H9 (cell line): ENCODE data around the gene TIMM8B. TPM values are rescaled to one million over a fixed set of nuclear protein-coding genes. Genes with fewer than 3 reads are reported as not detected.

Source experiments
- DNase-seq: peaks from one replicate; pipeline ENCODE4 v3.0.0-alpha.2; 2017
- H2AFZ ChIP-seq: one replicate; pipeline ENCODE4 v1.6.1; 2013; ENCODE audit warnings: mild to moderate bottlenecking, low read length, control low read depth, moderate library complexity
- H2AK5ac ChIP-seq: 2 replicates; pipeline ENCODE4 v1.6.1; 2013; ENCODE audit warnings: low read length, control low read depth, mixed read lengths; ENCODE audit not compliant: insufficient read length
- H2BK120ac ChIP-seq: one replicate; pipeline ENCODE4 v1.6.1; 2013; ENCODE audit warnings: low read depth, mild to moderate bottlenecking, low read length, control low read depth, inconsistent platforms; ENCODE audit not compliant: poor library complexity, severe bottlenecking
- H2BK12ac ChIP-seq: 2 replicates; pipeline ENCODE4 v1.6.1; 2013; ENCODE audit warnings: low read length, control low read depth, mixed read lengths, low read depth; ENCODE audit not compliant: insufficient read length
- H2BK15ac ChIP-seq: 2 replicates; pipeline ENCODE4 v1.6.1; 2013; ENCODE audit warnings: low read depth, low read length, control low read depth
- H2BK20ac ChIP-seq: one replicate; pipeline ENCODE4 v1.6.1; 2013; ENCODE audit warnings: low read depth, mild to moderate bottlenecking, low read length, control low read depth, inconsistent platforms; ENCODE audit not compliant: poor library complexity, severe bottlenecking
- H2BK5ac ChIP-seq: 2 replicates; pipeline ENCODE4 v1.6.1; 2013; ENCODE audit warnings: low read length, control low read depth, mixed read lengths; ENCODE audit not compliant: insufficient read length
- H3K14ac ChIP-seq: 2 replicates; pipeline ENCODE4 v1.6.1; 2013; ENCODE audit warnings: low read length, control low read depth; ENCODE audit not compliant: insufficient read depth
- H3K18ac ChIP-seq: 2 replicates; pipeline ENCODE4 v1.6.1; 2013; ENCODE audit warnings: low read depth, mild to moderate bottlenecking, mixed read lengths, low read length, control low read depth; ENCODE audit not compliant: insufficient read length
- H3K23ac ChIP-seq: 2 replicates; pipeline ENCODE4 v1.6.1; 2013; ENCODE audit warnings: low read length, control low read depth, mixed read lengths, low read depth; ENCODE audit not compliant: insufficient read length
- H3K23me2 ChIP-seq: 2 replicates; pipeline ENCODE4 v1.6.1; 2013; ENCODE audit warnings: low read depth, mild to moderate bottlenecking, mixed read lengths, low read length, control low read depth; ENCODE audit not compliant: insufficient read length, poor library complexity, severe bottlenecking
- H3K27ac ChIP-seq: 2 replicates; pipeline ENCODE4 v1.5.1; 2013; ENCODE audit warnings: low read length, control low read depth, mixed read lengths, low read depth; ENCODE audit not compliant: insufficient read length
- H3K27me3 ChIP-seq: 2 replicates; pipeline ENCODE4 v1.6.1; 2013; ENCODE audit warnings: low read length, control low read depth, inconsistent platforms; ENCODE audit not compliant: insufficient read depth
- H3K4ac ChIP-seq: 2 replicates; pipeline ENCODE4 v1.6.1; 2013; ENCODE audit warnings: low read depth, mild to moderate bottlenecking, control low read depth, inconsistent platforms, low read length, moderate library complexity
- H3K4me1 ChIP-seq: 2 replicates; pipeline ENCODE4 v1.6.1; 2013; ENCODE audit warnings: low read length, control low read depth, inconsistent platforms; ENCODE audit not compliant: insufficient read depth
- H3K4me2 ChIP-seq: 2 replicates; pipeline ENCODE4 v1.6.1; 2013; ENCODE audit warnings: low read length, control low read depth, mixed read lengths; ENCODE audit not compliant: insufficient read length, insufficient read depth
- H3K56ac ChIP-seq: 2 replicates; pipeline ENCODE4 v1.6.1; 2013; ENCODE audit warnings: low read depth, mild to moderate bottlenecking, mixed read lengths, low read length, control low read depth; ENCODE audit not compliant: insufficient read length
- H3K79me1 ChIP-seq: 2 replicates; pipeline ENCODE4 v1.6.1; 2013; ENCODE audit warnings: low read depth, mild to moderate bottlenecking, moderate library complexity, low read length, control low read depth, inconsistent platforms; ENCODE audit not compliant: insufficient read depth, poor library complexity, severe bottlenecking
- H3K79me2 ChIP-seq: 2 replicates; pipeline ENCODE4 v1.6.1; 2013; ENCODE audit warnings: low read length, control low read depth, inconsistent platforms; ENCODE audit not compliant: insufficient read depth
- H3K9ac ChIP-seq: 2 replicates; pipeline ENCODE4 v1.6.1; 2013; ENCODE audit warnings: low read length, control low read depth, mixed read lengths; ENCODE audit not compliant: insufficient read length; ENCODE audit errors: extremely low read depth
- H3K9me3 ChIP-seq: one replicate; pipeline ENCODE4 v1.6.1; 2013; ENCODE audit warnings: low read depth, low read length, inconsistent platforms; ENCODE audit not compliant: control insufficient read depth
- H3T11ph ChIP-seq: one replicate; pipeline ENCODE4 v1.6.1; 2013; ENCODE audit warnings: mild to moderate bottlenecking, low read length, control low read depth, inconsistent platforms
- H4K20me1 ChIP-seq: one replicate; pipeline ENCODE4 v1.6.1; 2013; ENCODE audit not compliant: control insufficient read depth, insufficient read length, insufficient read depth
- H4K5ac ChIP-seq: 2 replicates; pipeline ENCODE4 v1.6.1; 2013; ENCODE audit warnings: low read depth, mild to moderate bottlenecking, mixed read lengths, low read length, control low read depth; ENCODE audit not compliant: insufficient read length
- H4K8ac ChIP-seq: replicated peaks from 2 replicates; pipeline ENCODE4 v1.6.1; 2013; ENCODE audit warnings: low read length, control low read depth, mixed read lengths, low read depth; ENCODE audit not compliant: insufficient read length
- H4K91ac ChIP-seq: 2 replicates; pipeline ENCODE4 v1.6.1; 2013; ENCODE audit warnings: low read depth, mild to moderate bottlenecking, moderate library complexity, mixed read lengths, low read length, control low read depth; ENCODE audit not compliant: insufficient read length
- H3K27ac Mint-ChIP-seq, 3 experiments: 2 replicates in 2 of 3; 3 replicates in 1 of 3; pipeline ENCODE4 v1.8.0; 2020 to 2021; ENCODE audit warnings: mixed read lengths in 3 of 3, mild to moderate bottlenecking in 1 of 3, moderate library complexity in 1 of 3
- H3K27me3 Mint-ChIP-seq: 2 replicates; pipeline ENCODE4 v1.8.0; 2021; ENCODE audit warnings: low read depth, mild to moderate bottlenecking, moderate library complexity, mixed read lengths
- H3K36me3 Mint-ChIP-seq, 3 experiments: 2 replicates in 2 of 3; 3 replicates in 1 of 3; pipeline ENCODE4 v1.8.0; 2020 to 2021; ENCODE audit warnings: low read depth in 3 of 3, mixed read lengths in 3 of 3; ENCODE audit not compliant: insufficient read depth in 1 of 3
- H3K4me1 Mint-ChIP-seq, 2 experiments: 2 replicates each; pipeline ENCODE4 v1.8.0; 2020; ENCODE audit warnings: mixed read lengths in 2 of 2
- H3K4me3 Mint-ChIP-seq, 2 experiments: 2 replicates in 1 of 2; 3 replicates in 1 of 2; pipeline ENCODE4 v1.8.0; 2020 to 2021; ENCODE audit warnings: mild to moderate bottlenecking in 2 of 2, mixed read lengths in 2 of 2, moderate library complexity in 1 of 2
- H3K9me3 Mint-ChIP-seq, 2 experiments: 2 replicates in 1 of 2; 3 replicates in 1 of 2; pipeline ENCODE4 v1.8.0; 2020; ENCODE audit warnings: mild to moderate bottlenecking in 2 of 2, mixed read lengths in 2 of 2, moderate library complexity in 1 of 2
- WGBS: extraction: QIAGEN DNeasy Blood & Tissue Kit; methylation state at CpG from one replicate; pipeline ENCODE4 v1.1.7; 2013; ENCODE audit warnings: missing lambda C conversion rate, low lambda C conversion rate, mixed read lengths; ENCODE audit not compliant: insufficient read length; ENCODE audit errors: extremely low coverage; 5-methylcytosine and 5-hydroxymethylcytosine counted together
- total RNA-seq: library from RNA; stranded (reverse); gene quantifications from 2 replicates; pipeline ENCODE4 v1.2.1, GENCODE V29; 2021
- TF ChIP-seq, protein P1 (sequence below): fragments of 200-600 bp; sonication (generic); conservative IDR thresholded peaks from 3 replicates; pipeline ENCODE4 v1.8.0; 2021; ENCODE audit warnings: antibody characterized with exemption, mild to moderate bottlenecking

Gene TIMM8B
- total RNA-seq, 1 experiment from 2014 or later, result 84.4 TPM

DNA sequence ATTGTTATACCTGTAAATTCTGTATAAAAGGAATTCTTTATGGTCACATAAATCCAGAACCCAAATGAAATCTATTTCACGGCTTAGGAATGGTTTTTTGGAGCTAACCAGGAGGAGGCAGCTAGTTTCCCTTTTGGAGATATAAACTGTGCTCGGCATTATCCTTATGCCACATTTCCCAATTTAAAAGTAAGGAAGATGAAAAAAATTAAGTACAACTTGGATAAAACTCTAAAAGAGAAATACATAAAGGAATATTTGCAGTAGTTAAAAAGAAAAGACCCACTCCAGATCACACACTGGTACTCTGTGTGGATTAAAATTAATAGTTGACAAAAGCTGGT, 43.6 kb downstream of the TIMM8B start:
- no CpG with 5 or more reads among the region's 2 CpGs for WGBS
- H2BK120ac ChIP-seq, result no peak overlapping the region
- no peaks in the 10 kb centered on the region; the same call in 1 of the 2 replicates for H3K27me3 ChIP-seq
- no peaks in the 10 kb centered on the region for H3K9me3 ChIP-seq
- DNase-seq, result no peak
- no peak overlapping the region for H3K14ac ChIP-seq
- H3K27ac ChIP-seq, result no peak overlapping the region
- Mint-ChIP-seq H3K4me3 (no peak overlapping the region), H3K4me1 (no peaks in the 10 kb centered on the region), H3K27ac (no peak overlapping the region), H3K27me3 (no peaks in the 10 kb centered on the region), H3K9me3 (no peaks in the 10 kb centered on the region), H3K36me3 (peaks cover 50 to 81% (median 81%) of the 10 kb centered on the region in 3 experiments)
- no peaks in the 10 kb centered on the region for H3K4me1 ChIP-seq
- H3K23me2 ChIP-seq, result no peaks in the 10 kb centered on the region
- no peak overlapping the region for H2AK5ac ChIP-seq
- no peak overlapping the region for H2AFZ ChIP-seq
- H4K8ac ChIP-seq, result no peak overlapping the region
- H2BK5ac ChIP-seq, result no peak overlapping the region
- H3K4ac ChIP-seq, result no peak overlapping the region
- H2BK15ac ChIP-seq, result no peak overlapping the region
- no peak overlapping the region for H3K23ac ChIP-seq
- no peak overlapping the region for H3K18ac ChIP-seq
- H4K5ac ChIP-seq, result no peak overlapping the region
- no peaks in the 10 kb centered on the region for H3K79me1 ChIP-seq
- H2BK20ac ChIP-seq, result no peak overlapping the region
- no peak overlapping the region for H2BK12ac ChIP-seq
- no peak overlapping the region for H3K4me2 ChIP-seq
- TF ChIP-seq, protein P1, sequence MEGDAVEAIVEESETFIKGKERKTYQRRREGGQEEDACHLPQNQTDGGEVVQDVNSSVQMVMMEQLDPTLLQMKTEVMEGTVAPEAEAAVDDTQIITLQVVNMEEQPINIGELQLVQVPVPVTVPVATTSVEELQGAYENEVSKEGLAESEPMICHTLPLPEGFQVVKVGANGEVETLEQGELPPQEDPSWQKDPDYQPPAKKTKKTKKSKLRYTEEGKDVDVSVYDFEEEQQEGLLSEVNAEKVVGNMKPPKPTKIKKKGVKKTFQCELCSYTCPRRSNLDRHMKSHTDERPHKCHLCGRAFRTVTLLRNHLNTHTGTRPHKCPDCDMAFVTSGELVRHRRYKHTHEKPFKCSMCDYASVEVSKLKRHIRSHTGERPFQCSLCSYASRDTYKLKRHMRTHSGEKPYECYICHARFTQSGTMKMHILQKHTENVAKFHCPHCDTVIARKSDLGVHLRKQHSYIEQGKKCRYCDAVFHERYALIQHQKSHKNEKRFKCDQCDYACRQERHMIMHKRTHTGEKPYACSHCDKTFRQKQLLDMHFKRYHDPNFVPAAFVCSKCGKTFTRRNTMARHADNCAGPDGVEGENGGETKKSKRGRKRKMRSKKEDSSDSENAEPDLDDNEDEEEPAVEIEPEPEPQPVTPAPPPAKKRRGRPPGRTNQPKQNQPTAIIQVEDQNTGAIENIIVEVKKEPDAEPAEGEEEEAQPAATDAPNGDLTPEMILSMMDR, result no peak
- no peaks in the 10 kb centered on the region for H4K20me1 ChIP-seq
- no peaks in the 10 kb centered on the region for H3K79me2 ChIP-seq
- H3T11ph ChIP-seq, result no peak overlapping the region
- H3K9ac ChIP-seq, result no peak overlapping the region
- H4K91ac ChIP-seq, result no peak overlapping the region
- no peak overlapping the region for H3K56ac ChIP-seq
